ENCODE results near the gene CZIB.
A peak's percentile ranks its signal among the peaks of the same experiment; 100 is the strongest.

CZIB gene

GRCh38 chr1:53220171-53220961 is at the start of gene CZIB:
Gene CZIB, minus strand, starts transcription at chr1:53220634. Its CDS starts 59 bp downstream, at chr1:53220575.
- DNase-seq: peak; percentile 97

GRCh38 chr1:53270107-53270506 is 49.7 kb upstream of the CZIB start:
- DNase-seq: no peak

- DNase-seq: no peak
Measured at GRCh38 chr1:53267761-53268160, 47.3 kb upstream of the CZIB start.

DNA sequence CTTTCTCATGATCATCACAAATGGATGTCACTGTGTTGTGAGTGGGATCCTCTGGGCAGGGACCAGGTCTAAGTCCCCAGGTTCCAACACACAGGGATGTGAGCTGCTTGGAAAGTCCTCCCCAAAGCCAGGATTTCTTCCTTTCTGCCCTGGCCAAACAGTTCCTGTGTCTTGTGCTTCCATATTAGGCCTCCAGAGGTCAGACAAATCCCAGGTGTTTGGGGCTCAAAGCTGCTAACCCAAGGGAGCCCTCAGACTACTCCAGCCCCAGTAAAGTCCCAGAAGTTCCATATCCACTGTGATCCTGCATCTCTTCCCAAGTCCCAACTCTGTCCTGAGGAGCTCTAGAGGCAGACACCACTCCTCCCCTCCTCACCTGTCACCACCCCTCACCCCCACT is 45.6 kb upstream of the CZIB start:
- no peak for DNase-seq

GRCh38 chr1:53265581-53265980 is 45.1 kb upstream of the CZIB start:
- no peak for DNase-seq

GRCh38 chr1:53264048-53264447 is 43.6 kb upstream of the CZIB start:
- no peak for DNase-seq

- no peak for DNase-seq
Measured at GRCh38 chr1:53262000-53262399, 41.6 kb upstream of the CZIB start.

- DNase-seq: no peak
Measured at GRCh38 chr1:53260631-53261247, 40.3 kb upstream of the CZIB start.

GRCh38 chr1:53259932-53260331 is 39.5 kb upstream of the CZIB start:
- DNase-seq: no peak

GRCh38 chr1:53258216-53258615 is 37.8 kb upstream of the CZIB start:
- DNase-seq: no peak

DNA sequence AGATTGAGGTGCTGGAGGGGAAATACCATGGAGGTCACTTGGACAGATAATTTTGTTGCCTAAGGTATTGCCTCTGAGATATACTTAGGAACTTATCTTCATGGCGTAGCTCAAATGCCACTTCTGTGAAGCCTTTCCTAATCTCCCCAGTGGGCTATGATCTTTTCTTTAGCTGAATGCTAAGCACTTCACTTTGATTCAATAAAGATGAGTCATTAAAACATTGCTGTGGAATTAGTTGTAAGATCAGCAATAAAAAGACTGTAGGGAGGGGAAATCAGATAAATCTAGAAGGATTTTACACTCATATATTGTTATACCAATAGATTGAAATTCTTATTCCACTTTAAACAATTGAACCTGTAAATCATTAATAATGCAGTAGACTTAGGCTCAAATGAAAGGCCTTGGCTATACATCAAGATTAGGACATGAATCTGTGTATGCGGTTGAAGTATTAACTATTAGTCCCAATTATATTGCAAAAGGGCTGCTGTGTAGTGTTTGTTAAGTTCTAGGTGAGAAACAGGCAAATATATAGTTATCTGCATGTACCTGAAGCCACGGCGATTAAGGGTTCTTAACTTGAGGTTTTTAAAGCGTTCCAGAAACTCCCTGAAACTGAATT is 37.1 kb upstream of the CZIB start:
- DNase-seq: no peak

GRCh38 chr1:53256511-53257453 is 36.3 kb upstream of the CZIB start:
- no peak for DNase-seq

DNA sequence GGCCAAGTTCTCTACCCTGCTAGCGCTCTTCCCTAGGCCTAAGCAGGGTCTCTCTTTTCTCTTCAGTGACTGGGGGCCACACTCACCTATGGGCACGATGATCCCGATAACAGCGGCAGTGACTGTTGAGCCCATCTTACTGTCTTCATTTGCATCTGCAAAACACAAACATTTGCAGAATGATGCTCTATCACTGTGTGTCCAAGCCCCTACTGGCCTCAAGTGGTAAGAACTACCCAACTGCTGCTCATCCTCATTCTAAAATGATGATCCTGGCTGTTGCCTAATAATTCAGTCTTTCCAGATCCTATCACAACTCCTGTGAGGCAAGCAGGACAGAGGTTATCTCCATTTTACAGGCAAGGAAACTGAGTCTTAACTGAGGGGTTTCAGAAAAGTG is 34.6 kb upstream of the CZIB start:
- no peak for DNase-seq

- DNase-seq: no peak
Measured at GRCh38 chr1:53254011-53254640, 33.7 kb upstream of the CZIB start.

DNA sequence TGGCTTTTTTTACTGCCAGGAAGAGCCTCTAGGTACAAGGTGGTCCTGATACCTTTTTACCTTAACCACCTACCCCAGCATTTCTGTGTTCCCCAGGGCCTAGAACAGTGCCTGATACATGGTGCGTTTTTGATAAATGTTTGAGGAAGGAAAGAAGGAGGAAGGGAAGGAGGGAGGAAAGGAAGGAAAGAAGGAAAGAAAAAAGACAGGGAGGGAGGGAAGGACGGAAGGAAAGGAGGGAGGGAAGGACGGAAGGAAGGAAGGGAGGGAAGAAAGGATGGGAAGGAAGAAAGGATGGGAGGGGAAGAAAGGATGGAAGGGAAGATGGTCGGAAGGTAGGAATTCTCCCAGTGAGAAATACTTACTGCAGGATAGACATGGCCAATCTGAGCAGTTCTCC is 29.9 kb upstream of the CZIB start:
- DNase-seq: no peak

DNA sequence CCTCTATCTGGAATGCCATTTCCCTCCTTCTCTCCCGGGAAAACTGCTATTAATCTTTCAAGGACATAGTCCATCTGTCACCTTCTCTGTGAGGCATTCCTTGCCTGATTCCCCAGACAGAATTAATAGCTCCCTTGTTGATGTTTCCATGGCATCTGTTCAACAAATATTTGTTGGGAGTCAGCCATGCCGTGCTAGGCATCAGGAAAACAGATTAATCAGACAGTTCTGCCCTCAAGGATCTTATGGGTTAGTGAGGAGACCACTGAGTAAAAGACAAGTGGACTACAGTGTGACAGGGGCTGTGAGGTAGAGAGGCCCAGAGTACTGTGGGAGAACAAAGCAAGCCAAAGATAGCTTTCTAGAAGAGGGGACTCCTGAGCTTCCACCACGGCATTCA is 29.3 kb upstream of the CZIB start:
- DNase-seq: no peak

DNA sequence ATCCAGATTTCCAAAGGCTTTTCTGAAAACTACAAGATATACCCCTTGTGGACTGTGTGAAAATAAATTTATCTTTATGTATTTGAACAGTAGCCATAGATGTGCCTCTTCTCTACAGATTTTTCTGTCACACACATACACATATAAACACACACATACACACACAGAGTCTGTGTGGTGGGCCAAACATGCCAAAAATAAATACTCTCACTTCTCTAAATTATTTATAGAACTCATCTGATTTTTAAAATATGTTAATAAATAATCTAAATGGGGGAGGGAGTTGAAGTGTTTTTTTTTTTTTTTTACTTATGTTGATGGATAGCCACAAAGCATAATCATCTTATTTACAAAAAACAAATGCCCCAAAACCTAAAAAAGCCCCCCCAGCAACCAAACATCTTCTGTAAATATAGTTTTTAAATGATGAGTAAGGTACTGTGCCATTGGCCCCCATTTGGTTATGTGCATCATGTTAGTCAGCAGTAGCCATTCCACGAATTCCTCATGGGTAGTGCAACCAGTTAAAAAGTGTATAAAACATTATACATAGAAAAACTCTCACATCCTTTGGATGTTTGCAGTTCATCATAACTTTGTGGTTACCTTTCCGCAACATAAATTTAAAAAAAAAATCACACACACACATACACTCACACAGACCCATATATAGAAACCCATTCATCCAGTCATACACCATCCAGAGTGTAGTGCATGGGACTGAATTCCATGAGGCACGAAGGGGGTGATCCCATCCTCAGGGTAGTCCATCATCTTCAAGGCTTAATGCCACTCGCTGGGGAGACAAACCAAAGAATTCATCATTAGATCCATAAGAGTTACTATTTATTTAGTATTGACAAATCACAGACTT is 26.1 kb upstream of the CZIB start:
- no peak for DNase-seq

GRCh38 chr1:53244141-53244540 is 23.7 kb upstream of the CZIB start:
- no peak for DNase-seq

GRCh38 chr1:53242381-53242780 is 21.9 kb upstream of the CZIB start:
- DNase-seq: no peak

GRCh38 chr1:53241828-53242227 is 21.4 kb upstream of the CZIB start:
- DNase-seq: no peak
